DOHH2 (cell line): ENCODE results near the gene ROR2.

ENCODE experiments used
- H3F3A ChIP-seq: fragments of 200-600 bp; sonication (generic), shearing (Covaris generic); 2 replicates; pipeline ENCODE4 v1.6.0; 2016; ENCODE audit warnings: antibody characterized with exemption, mild to moderate bottlenecking; ENCODE audit not compliant: control insufficient read depth, insufficient read depth
- H3K27ac ChIP-seq: fragments of 200-600 bp; sonication (generic); 2 replicates; pipeline ENCODE4 v1.5.1; 2014; ENCODE audit warnings: low read depth, mild to moderate bottlenecking, low read length, moderate library complexity
- H3K27me3 ChIP-seq: fragments of 200-600 bp; sonication (generic); 2 replicates; pipeline ENCODE4 v1.6.1; 2014; ENCODE audit warnings: mild to moderate bottlenecking, low read length, mixed read lengths; ENCODE audit not compliant: control insufficient read depth
- H3K36me3 ChIP-seq: fragments of 200-600 bp; sonication (generic); 2 replicates; pipeline ENCODE4 v1.6.1; 2014; ENCODE audit warnings: mild to moderate bottlenecking, low read length, moderate library complexity, mixed read lengths; ENCODE audit not compliant: control insufficient read depth
- H3K4me1 ChIP-seq: fragments of 200-600 bp; sonication (generic); 2 replicates; pipeline ENCODE4 v1.6.1; 2014; ENCODE audit warnings: mild to moderate bottlenecking, low read length, mixed read lengths; ENCODE audit not compliant: control insufficient read depth
- H3K4me2 ChIP-seq: fragments of 200-600 bp; sonication (generic); 2 replicates; pipeline ENCODE4 v1.6.0; 2014; ENCODE audit warnings: mild to moderate bottlenecking, low read length, moderate library complexity
- H3K4me3 ChIP-seq: fragments of 200-600 bp; sonication (generic); 2 replicates; pipeline ENCODE4 v1.5.1; 2014; ENCODE audit warnings: mild to moderate bottlenecking, low read length, mixed read lengths
- H3K79me2 ChIP-seq: fragments of 200-600 bp; sonication (generic); 2 replicates; pipeline ENCODE4 v1.6.1; 2014; ENCODE audit warnings: mild to moderate bottlenecking, low read length, mixed read lengths; ENCODE audit not compliant: control insufficient read depth
- H3K9me2 ChIP-seq: fragments of 200-600 bp; sonication (generic); replicated peaks from 2 replicates; pipeline ENCODE4 v1.6.1; 2014; ENCODE audit warnings: mild to moderate bottlenecking, low read length, mixed read lengths; ENCODE audit not compliant: control insufficient read depth
- H3K9me3 ChIP-seq: fragments of 200-600 bp; sonication (generic); 2 replicates; pipeline ENCODE4 v1.6.1; 2014; ENCODE audit warnings: antibody characterized with exemption, low read length, mixed read lengths; ENCODE audit not compliant: control insufficient read depth, insufficient read depth
- H4K20me1 ChIP-seq: fragments of 200-600 bp; sonication (generic); 2 replicates; pipeline ENCODE4 v1.6.0; 2014; ENCODE audit warnings: low read depth, mild to moderate bottlenecking, antibody characterized with exemption, low read length, moderate library complexity; ENCODE audit not compliant: control insufficient read depth, insufficient read depth
- EZH2phosphoT487 ChIP-seq: fragments of 200-600 bp; sonication (generic); IDR thresholded peaks from 2 replicates; pipeline ENCODE4 v1.6.1; 2017; ENCODE audit warnings: borderline replicate concordance, mild to moderate bottlenecking, antibody characterized with exemption, low read length, moderate library complexity, mixed read lengths
- TF ChIP-seq, protein P1 (sequence below): fragments of 200-600 bp; sonication (generic); IDR thresholded peaks from one replicate; pipeline ENCODE4 v1.5.1; 2014; ENCODE audit warnings: antibody characterized with exemption, mild to moderate bottlenecking, low read depth, low read length; ENCODE audit not compliant: poor library complexity, severe bottlenecking

ROR2 gene

DNA sequence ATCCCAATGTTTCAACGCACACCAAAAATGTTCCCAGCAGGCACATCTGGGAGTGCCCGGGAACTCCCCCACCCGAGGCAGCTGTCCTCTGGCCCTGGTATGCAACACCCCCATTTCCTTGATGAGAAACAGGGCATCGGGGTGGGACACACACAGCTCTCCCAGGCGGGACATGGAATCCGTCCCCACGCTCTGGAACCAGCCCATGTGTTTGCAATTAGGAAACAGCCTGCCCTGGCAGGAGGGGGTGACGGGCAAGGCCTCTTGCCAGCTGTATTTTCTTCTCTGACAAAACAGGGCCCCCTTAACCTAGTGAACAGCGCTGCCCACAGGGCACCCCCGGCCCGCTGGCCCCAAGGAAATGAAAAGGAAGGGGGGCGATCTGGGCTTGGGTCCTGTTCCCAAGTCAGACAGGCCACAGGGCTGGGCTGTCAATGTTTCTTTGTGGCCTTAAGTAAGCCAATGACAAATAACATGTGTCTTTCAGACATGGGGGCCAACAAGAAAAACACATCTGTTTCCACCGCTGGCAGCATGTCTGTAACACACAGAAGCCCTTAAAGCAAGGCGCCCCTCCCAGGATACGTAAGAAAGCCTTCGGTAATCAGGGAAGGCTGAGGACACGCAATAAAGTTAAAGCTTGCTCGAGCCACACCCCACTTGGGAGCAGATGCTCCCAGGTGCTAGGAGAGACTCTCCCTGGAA lies 125.3 kb downstream of the ROR2 start:
- Histone ChIP-seq H3K79me2 (no peaks in the 10 kb centered on the region), H3K4me2 (no peak overlapping the region), H3K4me3 (no peak overlapping the region), H3F3A (no peaks in the 10 kb centered on the region), H3K27ac (no peak overlapping the region), H3K9me2 (no peaks in the 10 kb centered on the region), H3K9me3 (no peaks in the 10 kb centered on the region), H3K4me1 (no peaks in the 10 kb centered on the region), H3K36me3 (no peaks in the 10 kb centered on the region), H4K20me1 (no peaks in the 10 kb centered on the region), H3K27me3 (peaks cover under 1% of the 10 kb centered on the region; the same call in 1 of the 2 replicates)
- no peak for TF ChIP-seq EZH2phosphoT487
- TF ChIP-seq, protein P1, sequence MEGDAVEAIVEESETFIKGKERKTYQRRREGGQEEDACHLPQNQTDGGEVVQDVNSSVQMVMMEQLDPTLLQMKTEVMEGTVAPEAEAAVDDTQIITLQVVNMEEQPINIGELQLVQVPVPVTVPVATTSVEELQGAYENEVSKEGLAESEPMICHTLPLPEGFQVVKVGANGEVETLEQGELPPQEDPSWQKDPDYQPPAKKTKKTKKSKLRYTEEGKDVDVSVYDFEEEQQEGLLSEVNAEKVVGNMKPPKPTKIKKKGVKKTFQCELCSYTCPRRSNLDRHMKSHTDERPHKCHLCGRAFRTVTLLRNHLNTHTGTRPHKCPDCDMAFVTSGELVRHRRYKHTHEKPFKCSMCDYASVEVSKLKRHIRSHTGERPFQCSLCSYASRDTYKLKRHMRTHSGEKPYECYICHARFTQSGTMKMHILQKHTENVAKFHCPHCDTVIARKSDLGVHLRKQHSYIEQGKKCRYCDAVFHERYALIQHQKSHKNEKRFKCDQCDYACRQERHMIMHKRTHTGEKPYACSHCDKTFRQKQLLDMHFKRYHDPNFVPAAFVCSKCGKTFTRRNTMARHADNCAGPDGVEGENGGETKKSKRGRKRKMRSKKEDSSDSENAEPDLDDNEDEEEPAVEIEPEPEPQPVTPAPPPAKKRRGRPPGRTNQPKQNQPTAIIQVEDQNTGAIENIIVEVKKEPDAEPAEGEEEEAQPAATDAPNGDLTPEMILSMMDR = no peak

DNA sequence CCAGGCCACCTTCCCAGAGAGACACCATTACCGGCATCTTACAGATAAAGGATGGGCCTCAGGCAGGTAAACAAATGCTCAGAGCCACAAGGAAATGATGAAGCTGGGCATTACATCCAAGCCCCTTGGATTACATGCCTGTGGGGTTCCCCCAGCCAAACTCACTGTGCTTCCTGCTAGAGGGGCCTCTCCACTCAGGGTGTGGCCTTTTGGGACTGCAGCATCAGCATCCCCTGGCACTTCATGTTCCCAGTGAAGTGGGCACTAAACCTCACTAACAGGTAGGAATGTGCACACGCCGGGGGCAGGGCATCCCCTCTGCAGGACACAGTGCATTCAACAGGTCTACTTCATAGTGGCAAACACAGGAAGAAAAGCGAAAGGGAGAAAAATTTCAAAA lies 125.9 kb downstream of the ROR2 start:
- Histone ChIP-seq H3K27ac (no peak overlapping the region), H3K4me2 (no peak overlapping the region), H3K9me2 (no peaks in the 10 kb centered on the region), H3K4me1 (no peaks in the 10 kb centered on the region), H3K79me2 (no peaks in the 10 kb centered on the region), H3K27me3 (peaks cover 4% of the 10 kb centered on the region; the same call in 1 of the 2 replicates), H4K20me1 (no peaks in the 10 kb centered on the region), H3K4me3 (no peak overlapping the region), H3K36me3 (no peaks in the 10 kb centered on the region), H3F3A (no peaks in the 10 kb centered on the region), H3K9me3 (no peaks in the 10 kb centered on the region)
- TF ChIP-seq, protein P1 = no peak
- no peak for TF ChIP-seq EZH2phosphoT487

DNA sequence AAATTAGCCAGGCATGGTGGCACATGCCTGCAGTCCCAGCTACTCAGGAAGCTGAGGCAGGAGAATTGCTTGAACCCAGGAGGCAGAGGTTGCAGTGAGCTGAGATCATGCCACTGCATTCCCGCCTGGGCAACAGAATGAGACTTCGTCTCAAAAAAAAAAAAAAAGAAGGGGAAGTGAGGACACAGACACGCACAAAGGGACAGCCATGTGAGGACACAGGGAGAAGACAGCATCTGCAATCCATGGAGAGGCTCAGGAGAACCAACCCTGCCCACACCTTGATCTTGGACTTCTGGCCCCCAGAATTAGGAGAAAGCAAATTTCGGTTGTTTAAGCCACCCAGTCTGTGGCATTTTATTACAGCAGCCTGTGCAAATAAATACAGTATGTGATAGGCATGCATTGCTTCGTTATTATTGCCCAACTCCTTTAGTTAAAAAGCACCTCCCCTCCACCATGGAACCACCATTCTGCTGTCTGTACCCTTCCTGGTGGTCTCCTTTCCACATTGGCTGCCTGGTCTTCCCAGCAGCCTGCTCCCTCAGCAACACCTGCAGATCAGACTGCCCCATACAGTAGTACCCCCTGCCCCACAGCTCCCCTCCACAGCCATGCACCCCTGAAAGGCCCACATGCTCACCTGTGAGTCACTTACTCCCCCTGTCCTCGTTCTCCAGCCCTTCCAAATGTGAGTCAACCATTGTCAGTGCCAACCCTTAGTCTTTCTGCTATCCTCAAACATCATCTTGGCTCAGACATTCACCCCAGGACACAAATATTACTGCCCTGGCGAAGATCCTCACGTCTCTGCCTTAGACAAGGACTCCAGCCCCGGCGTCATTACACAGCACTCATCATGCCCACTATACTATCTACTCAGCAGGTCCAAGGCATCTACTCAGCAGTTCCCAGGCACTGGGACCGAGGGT lies 128.8 kb downstream of the ROR2 start:
- Histone ChIP-seq H3K36me3 (no peaks in the 10 kb centered on the region), H3K79me2 (no peaks in the 10 kb centered on the region), H3K9me2 (no peaks in the 10 kb centered on the region), H3K27ac (no peak overlapping the region), H3K9me3 (no peaks in the 10 kb centered on the region), H3K4me3 (no peak overlapping the region), H3K27me3 (peaks cover 4% of the 10 kb centered on the region; the same call in 1 of the 2 replicates), H3K4me1 (no peaks in the 10 kb centered on the region), H4K20me1 (no peaks in the 10 kb centered on the region), H3F3A (no peaks in the 10 kb centered on the region), H3K4me2 (no peak overlapping the region)
- TF ChIP-seq, protein P1 = no peak
- no peak for TF ChIP-seq EZH2phosphoT487
